Panc1 (cell line): ENCODE results near the gene CNKSR3.

Experiments used
- POLR2AphosphoS5 ChIP-seq: IDR thresholded peaks from 2 replicates; pipeline ENCODE4 v1.6.1; 2012; ENCODE audit warnings: mild to moderate bottlenecking, low read depth, low read length, moderate library complexity
- TCF7L2 ChIP-seq: IDR thresholded peaks from 2 replicates; pipeline ENCODE4 v1.6.1; 2011; ENCODE audit warnings: mild to moderate bottlenecking, low read depth, low read length, inconsistent platforms
- TF ChIP-seq, protein P1 (sequence below): fragments of 450-650 bp; IDR thresholded peaks from 2 replicates; pipeline ENCODE4 v1.5.1; 2017; ENCODE audit warnings: mild to moderate bottlenecking
- TF ChIP-seq, protein P2 (sequence below), 2 experiments: IDR thresholded peaks; 2 replicates each; pipeline ENCODE4 v1.6.1; 2011 to 2012; ENCODE audit warnings: low read depth in 2 of 2, control low read depth in 1 of 2, low read length in 1 of 2, mild to moderate bottlenecking in 1 of 2, moderate library complexity in 1 of 2; ENCODE audit not compliant: insufficient read depth in 1 of 2

DNA sequence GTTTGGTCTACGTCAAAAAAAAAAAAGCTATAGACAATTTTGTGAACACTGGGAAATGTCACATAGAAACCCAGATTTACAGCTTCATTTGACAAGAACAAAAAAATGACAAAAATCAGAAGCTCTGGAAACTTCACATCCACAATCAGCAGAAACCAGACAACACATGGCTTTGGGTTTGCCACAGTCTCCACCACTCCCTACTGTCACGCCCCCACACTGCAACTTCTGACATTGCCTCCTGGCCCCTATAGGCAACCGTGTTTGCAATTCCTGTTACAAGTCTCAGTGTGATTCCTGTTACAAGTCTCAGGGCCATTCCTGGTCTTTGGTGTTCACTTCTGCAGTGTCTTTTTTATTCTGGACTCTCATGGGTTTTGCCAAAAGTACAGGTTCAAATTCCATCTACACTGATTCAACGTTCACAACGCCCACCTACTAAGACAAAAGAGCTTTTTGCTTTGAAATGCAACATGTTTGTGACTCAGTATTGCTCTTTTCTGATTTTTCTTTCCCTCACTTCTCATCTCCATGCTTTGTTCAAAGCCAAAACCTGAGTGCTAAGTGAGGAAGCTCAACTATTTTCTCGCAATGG is 12.0 kb downstream of the CNKSR3 start:
- TF ChIP-seq TCF7L2 (no peak), POLR2AphosphoS5 (no peak)
- TF ChIP-seq, protein P1, sequence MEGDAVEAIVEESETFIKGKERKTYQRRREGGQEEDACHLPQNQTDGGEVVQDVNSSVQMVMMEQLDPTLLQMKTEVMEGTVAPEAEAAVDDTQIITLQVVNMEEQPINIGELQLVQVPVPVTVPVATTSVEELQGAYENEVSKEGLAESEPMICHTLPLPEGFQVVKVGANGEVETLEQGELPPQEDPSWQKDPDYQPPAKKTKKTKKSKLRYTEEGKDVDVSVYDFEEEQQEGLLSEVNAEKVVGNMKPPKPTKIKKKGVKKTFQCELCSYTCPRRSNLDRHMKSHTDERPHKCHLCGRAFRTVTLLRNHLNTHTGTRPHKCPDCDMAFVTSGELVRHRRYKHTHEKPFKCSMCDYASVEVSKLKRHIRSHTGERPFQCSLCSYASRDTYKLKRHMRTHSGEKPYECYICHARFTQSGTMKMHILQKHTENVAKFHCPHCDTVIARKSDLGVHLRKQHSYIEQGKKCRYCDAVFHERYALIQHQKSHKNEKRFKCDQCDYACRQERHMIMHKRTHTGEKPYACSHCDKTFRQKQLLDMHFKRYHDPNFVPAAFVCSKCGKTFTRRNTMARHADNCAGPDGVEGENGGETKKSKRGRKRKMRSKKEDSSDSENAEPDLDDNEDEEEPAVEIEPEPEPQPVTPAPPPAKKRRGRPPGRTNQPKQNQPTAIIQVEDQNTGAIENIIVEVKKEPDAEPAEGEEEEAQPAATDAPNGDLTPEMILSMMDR, result no peak
- TF ChIP-seq, protein P2, sequence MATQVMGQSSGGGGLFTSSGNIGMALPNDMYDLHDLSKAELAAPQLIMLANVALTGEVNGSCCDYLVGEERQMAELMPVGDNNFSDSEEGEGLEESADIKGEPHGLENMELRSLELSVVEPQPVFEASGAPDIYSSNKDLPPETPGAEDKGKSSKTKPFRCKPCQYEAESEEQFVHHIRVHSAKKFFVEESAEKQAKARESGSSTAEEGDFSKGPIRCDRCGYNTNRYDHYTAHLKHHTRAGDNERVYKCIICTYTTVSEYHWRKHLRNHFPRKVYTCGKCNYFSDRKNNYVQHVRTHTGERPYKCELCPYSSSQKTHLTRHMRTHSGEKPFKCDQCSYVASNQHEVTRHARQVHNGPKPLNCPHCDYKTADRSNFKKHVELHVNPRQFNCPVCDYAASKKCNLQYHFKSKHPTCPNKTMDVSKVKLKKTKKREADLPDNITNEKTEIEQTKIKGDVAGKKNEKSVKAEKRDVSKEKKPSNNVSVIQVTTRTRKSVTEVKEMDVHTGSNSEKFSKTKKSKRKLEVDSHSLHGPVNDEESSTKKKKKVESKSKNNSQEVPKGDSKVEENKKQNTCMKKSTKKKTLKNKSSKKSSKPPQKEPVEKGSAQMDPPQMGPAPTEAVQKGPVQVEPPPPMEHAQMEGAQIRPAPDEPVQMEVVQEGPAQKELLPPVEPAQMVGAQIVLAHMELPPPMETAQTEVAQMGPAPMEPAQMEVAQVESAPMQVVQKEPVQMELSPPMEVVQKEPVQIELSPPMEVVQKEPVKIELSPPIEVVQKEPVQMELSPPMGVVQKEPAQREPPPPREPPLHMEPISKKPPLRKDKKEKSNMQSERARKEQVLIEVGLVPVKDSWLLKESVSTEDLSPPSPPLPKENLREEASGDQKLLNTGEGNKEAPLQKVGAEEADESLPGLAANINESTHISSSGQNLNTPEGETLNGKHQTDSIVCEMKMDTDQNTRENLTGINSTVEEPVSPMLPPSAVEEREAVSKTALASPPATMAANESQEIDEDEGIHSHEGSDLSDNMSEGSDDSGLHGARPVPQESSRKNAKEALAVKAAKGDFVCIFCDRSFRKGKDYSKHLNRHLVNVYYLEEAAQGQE (IDR thresholded peaks at IDR 0.05; ENCODE audit: insufficient read depth in 1 of 2, low read depth in 2 of 2, low read length in 1 of 2), result no peak
